Neuronal stem cell (in vitro differentiated cells): ENCODE results near the gene MRPL54. TPM values are rescaled to one million over a fixed set of nuclear protein-coding genes. Genes with fewer than 3 reads are reported as not detected.
A peak's percentile ranks its signal among the peaks of the same experiment; 100 is the strongest.

ENCODE experiments used
- DNase-seq: peaks from one replicate; pipeline ENCODE4 v3.0.0-alpha.2; 2013; ENCODE audit warnings: low spot score
- H2AFZ ChIP-seq: one replicate; pipeline ENCODE4 v1.6.1; 2013; ENCODE audit warnings: mild to moderate bottlenecking, low read length, inconsistent platforms
- H2AK5ac ChIP-seq: 2 replicates; pipeline ENCODE4 v1.6.1; 2013; ENCODE audit warnings: low read depth, mild to moderate bottlenecking, inconsistent platforms, low read length, moderate library complexity, mixed read lengths
- H2BK120ac ChIP-seq: 2 replicates; pipeline ENCODE4 v1.6.1; 2013; ENCODE audit warnings: low read depth, mild to moderate bottlenecking, inconsistent platforms, low read length, moderate library complexity, mixed read lengths
- H2BK12ac ChIP-seq: one replicate; pipeline ENCODE4 v1.6.1; 2013; ENCODE audit warnings: low read length, inconsistent platforms
- H2BK15ac ChIP-seq: 2 replicates; pipeline ENCODE4 v1.6.1; 2013; ENCODE audit warnings: mild to moderate bottlenecking, low read length, inconsistent platforms, mixed read lengths
- H2BK5ac ChIP-seq: one replicate; pipeline ENCODE4 v1.6.1; 2013; ENCODE audit warnings: inconsistent platforms, mild to moderate bottlenecking, low read length, moderate library complexity
- H3K14ac ChIP-seq: one replicate; pipeline ENCODE4 v1.6.1; 2013; ENCODE audit warnings: low read length, inconsistent platforms
- H3K18ac ChIP-seq: 2 replicates; pipeline ENCODE4 v1.6.1; 2013; ENCODE audit warnings: low read length, inconsistent platforms
- H3K23ac ChIP-seq: 2 replicates; pipeline ENCODE4 v1.6.1; 2013; ENCODE audit warnings: low read depth, mild to moderate bottlenecking, mixed read lengths, low read length, inconsistent platforms; ENCODE audit not compliant: poor library complexity
- H3K27ac ChIP-seq: replicated peaks from 3 replicates; pipeline ENCODE4 v1.5.1; 2013; ENCODE audit warnings: low read length, inconsistent platforms
- H3K27me3 ChIP-seq, 3 experiments: 2 replicates each; pipeline ENCODE4 v1.6.1; 2013; ENCODE audit warnings: low read length in 3 of 3, mild to moderate bottlenecking in 2 of 3, inconsistent platforms in 1 of 3, low read depth in 1 of 3, mixed read lengths in 1 of 3, moderate library complexity in 1 of 3; ENCODE audit not compliant: control insufficient read depth in 3 of 3, insufficient read depth in 3 of 3
- H3K36me3 ChIP-seq, 2 donors: replicated peaks in 1 of 2; 2 replicates each; pipeline ENCODE4 v1.6.1; 2013; ENCODE audit warnings: low read length in 2 of 2; ENCODE audit not compliant: control insufficient read depth in 2 of 2, insufficient read depth in 2 of 2
- H3K4ac ChIP-seq: 2 replicates; pipeline ENCODE4 v1.6.1; 2013; ENCODE audit warnings: inconsistent platforms, mild to moderate bottlenecking, low read length, moderate library complexity
- H3K4me1 ChIP-seq, 2 donors: 1 replicate in 1 of 2; 2 replicates in 1 of 2; pipeline ENCODE4 v1.6.1; 2013; ENCODE audit warnings: low read length in 2 of 2, low read depth in 1 of 2; ENCODE audit not compliant: control insufficient read depth in 2 of 2, insufficient read depth in 1 of 2
- H3K4me2 ChIP-seq: one replicate; pipeline ENCODE4 v1.6.1; 2013; ENCODE audit warnings: mild to moderate bottlenecking, low read length, inconsistent platforms; ENCODE audit not compliant: insufficient read depth, poor library complexity, severe bottlenecking
- H3K4me3 ChIP-seq, 2 donors: 2 replicates each; pipeline ENCODE4 v1.5.1; 2013; ENCODE audit warnings: low read length in 2 of 2, mild to moderate bottlenecking in 2 of 2, inconsistent platforms in 1 of 2, moderate library complexity in 1 of 2
- H3K79me1 ChIP-seq: one replicate; pipeline ENCODE4 v1.6.1; 2013; ENCODE audit warnings: low read depth, mild to moderate bottlenecking, inconsistent platforms, low read length, moderate library complexity
- H3K9ac ChIP-seq: one replicate; pipeline ENCODE4 v1.6.1; 2013; ENCODE audit warnings: mild to moderate bottlenecking, low read depth, low read length, inconsistent platforms; ENCODE audit not compliant: poor library complexity
- H3K9me3 ChIP-seq, 2 donors: replicated peaks in 1 of 2; 2 replicates each; pipeline versions ENCODE3 to v1.6.1; 2013; ENCODE audit warnings: low read length in 2 of 2, mild to moderate bottlenecking in 2 of 2, inconsistent platforms in 1 of 2, low read depth in 1 of 2, mixed read lengths in 1 of 2, moderate library complexity in 1 of 2; ENCODE audit not compliant: control insufficient read depth in 2 of 2, insufficient read depth in 1 of 2
- H4K8ac ChIP-seq: one replicate; pipeline ENCODE4 v1.6.1; 2013; ENCODE audit warnings: low read depth, mild to moderate bottlenecking, inconsistent platforms, low read length, moderate library complexity
- H4K91ac ChIP-seq: one replicate; pipeline ENCODE4 v1.6.1; 2013; ENCODE audit warnings: low read length, low read depth, mild to moderate bottlenecking, inconsistent platforms; ENCODE audit not compliant: poor library complexity
- WGBS, 2 donors: extraction: QIAGEN DNeasy Blood & Tissue Kit; methylation state at CpG; one replicate each; pipeline ENCODE4 v1.1.7; 2013; ENCODE audit warnings: missing lambda C conversion rate in 2 of 2, mixed read lengths in 1 of 2; ENCODE audit not compliant: insufficient read length in 2 of 2, insufficient replicate concordance in 1 of 2; ENCODE audit errors: extremely low coverage in 2 of 2; 5-methylcytosine and 5-hydroxymethylcytosine counted together
- polyA plus RNA-seq, 2 experiments: library from polyadenylated mRNA; stranded (reverse); fragments of 200-250 nt; gene quantifications; one replicate each; pipeline ENCODE4 v1.2.3, GENCODE V29; 2013

MRPL54 gene
- polyA plus RNA-seq (2013, experiment 1 of 2): 39.9 TPM
- polyA plus RNA-seq (2013, experiment 2 of 2): 40.6 TPM

DNA sequence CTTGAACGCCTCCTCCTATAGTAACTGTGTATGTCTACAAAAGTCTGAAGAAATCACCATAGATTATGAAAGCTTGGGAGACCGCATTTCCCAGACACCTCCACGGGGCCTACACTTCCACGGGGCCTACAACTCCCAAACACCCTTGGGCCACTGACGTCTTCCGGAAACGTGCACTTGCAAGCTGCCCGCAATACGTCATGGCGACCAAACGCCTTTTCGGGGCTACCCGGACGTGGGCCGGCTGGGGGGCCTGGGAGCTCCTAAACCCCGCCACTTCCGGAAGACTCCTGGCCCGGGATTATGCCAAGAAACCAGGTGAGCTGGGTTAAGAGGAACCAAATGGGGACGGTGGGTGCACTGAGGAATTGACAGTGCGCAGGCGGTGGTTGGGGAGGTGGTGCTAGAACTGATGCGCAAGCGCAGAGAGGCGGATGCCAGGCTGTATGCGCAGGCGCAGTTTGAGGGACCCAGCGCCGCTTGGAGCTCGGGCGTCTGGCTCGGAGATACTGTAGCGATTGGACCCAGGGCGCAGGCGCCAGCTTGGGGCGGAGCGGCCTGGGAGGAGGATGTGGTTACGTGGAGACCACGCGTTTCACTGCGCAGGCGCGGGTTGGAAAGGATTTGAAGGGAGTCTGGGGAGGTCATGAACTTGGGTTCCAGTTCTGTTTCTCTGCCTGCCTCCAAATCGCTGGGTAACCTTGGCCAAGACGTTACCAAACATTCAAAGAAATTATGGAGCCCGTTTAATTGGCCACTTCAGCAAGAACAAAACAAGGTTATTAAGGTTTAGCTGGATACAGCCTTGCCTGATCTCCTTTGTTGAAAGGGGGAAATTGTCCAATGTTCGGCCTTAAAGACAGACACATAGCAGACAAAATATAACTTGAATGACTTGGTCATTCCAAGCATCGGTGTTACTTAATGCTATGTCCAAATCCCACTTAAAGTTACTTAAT lies at the start of gene MRPL54:
Gene MRPL54 (plus strand): TSS at position 182 of the 959 bp plus-strand sequence. CDS start 19 bp downstream, at position 201.
- Histone ChIP-seq H3K23ac (peak within 1 kb of the TSS; percentile 90), H3K4me1 (peaks cover 0 to 4% of the 10 kb centered on the region in 2 donors), H3K18ac (peak within 1 kb of the TSS; percentile 96), H2BK120ac (no peak within 1 kb of the TSS), H2BK12ac (no peak within 1 kb of the TSS), H2AK5ac (no peak within 1 kb of the TSS), H3K4ac (no peak within 1 kb of the TSS), H3K4me2 (peak within 1 kb of the TSS; percentile 66), H3K9me3 (no peaks in the 10 kb centered on the region), H3K79me1 (peaks cover 4% of the 10 kb centered on the region), H3K9ac (peak within 1 kb of the TSS; percentile 84), H2AFZ (peak within 1 kb of the TSS; percentile 95), H4K91ac (no peak within 1 kb of the TSS), H2BK15ac (no peak within 1 kb of the TSS), H3K14ac (no peak within 1 kb of the TSS), H3K4me3 (peak within 1 kb of the TSS; percentile 81 to 95), H4K8ac (no peak within 1 kb of the TSS), H2BK5ac (peak within 1 kb of the TSS; percentile 70), H3K36me3 (peaks cover 11 to 41% of the 10 kb centered on the region in 2 donors), H3K27me3 (no peaks in the 10 kb centered on the region), H3K27ac (peak within 1 kb of the TSS; percentile 83)
- WGBS, 2 donors: no CpG with 5 or more reads among the region's 47 CpGs
- peak; percentile 100 for DNase-seq

DNA sequence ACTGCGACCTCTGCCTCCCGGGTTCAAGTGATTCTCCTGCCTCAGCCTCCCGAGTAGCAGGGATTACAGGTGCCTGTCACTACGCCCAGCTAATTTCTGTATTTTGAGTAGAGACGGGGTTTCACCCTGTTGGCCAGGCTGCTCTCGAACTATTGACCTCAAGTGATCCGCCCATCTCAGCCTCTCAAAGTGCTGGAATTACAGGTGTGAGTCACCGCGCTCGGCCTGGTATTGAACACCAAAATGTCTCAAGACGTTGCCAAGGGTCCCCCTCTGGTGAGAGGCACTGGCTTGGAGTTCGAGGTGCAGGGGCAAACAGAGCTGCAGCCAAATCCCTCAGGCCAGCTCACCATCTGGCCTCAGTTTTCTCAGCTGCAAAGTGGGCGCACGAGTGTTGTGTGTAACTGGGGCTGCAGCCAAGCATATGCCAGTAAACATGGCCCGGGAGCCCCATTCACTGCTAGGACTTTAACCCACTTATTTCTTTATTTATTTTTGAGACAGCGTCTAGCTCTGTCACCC lies 46.3 kb upstream of the MRPL54 start:
- Histone ChIP-seq H3K4me3 (no peak overlapping the region), H3K27ac (no peak overlapping the region), H3K27me3 (peaks cover 0 to 3% (median 0%) of the 10 kb centered on the region in 3 experiments), H3K14ac (no peak overlapping the region), H3K23ac (no peak overlapping the region), H3K36me3 (no peaks in the 10 kb centered on the region), H3K4me1 (no peaks in the 10 kb centered on the region), H2AFZ (no peak overlapping the region), H3K4me2 (no peak overlapping the region), H2BK12ac (no peak overlapping the region), H2AK5ac (peak overlapping the region; percentile 10), H3K18ac (no peak overlapping the region), H3K79me1 (no peaks in the 10 kb centered on the region), H4K91ac (no peak overlapping the region), H2BK120ac (no peak overlapping the region), H2BK15ac (peak overlapping the region; percentile 55), H3K9me3 (no peaks in the 10 kb centered on the region), H4K8ac (no peak overlapping the region), H3K9ac (no peak overlapping the region), H2BK5ac (no peak overlapping the region), H3K4ac (no peak overlapping the region)
- WGBS, 2 donors: no CpG with 5 or more reads among the region's 16 CpGs
- DNase-seq: no peak

- Histone ChIP-seq H3K18ac (no peak overlapping the region), H3K4me3 (no peak overlapping the region), H4K8ac (no peak overlapping the region), H2BK12ac (no peak overlapping the region), H3K9me3 (no peaks in the 10 kb centered on the region), H4K91ac (no peak overlapping the region), H3K4me1 (peaks cover 6 to 12% of the 10 kb centered on the region in 2 donors), H2AK5ac (no peak overlapping the region), H3K27me3 (peaks cover 0 to 21% (median 5%) of the 10 kb centered on the region in 3 experiments), H3K79me1 (no peaks in the 10 kb centered on the region), H2AFZ (no peak overlapping the region), H3K4ac (no peak overlapping the region), H2BK5ac (no peak overlapping the region), H3K4me2 (no peak overlapping the region), H3K36me3 (no peaks in the 10 kb centered on the region), H3K9ac (no peak overlapping the region), H2BK15ac (no peak overlapping the region), H2BK120ac (no peak overlapping the region), H3K27ac (no peak overlapping the region), H3K14ac (no peak overlapping the region), H3K23ac (no peak overlapping the region)
- no CpG with 5 or more reads among the region's 4 CpGs for WGBS, 2 donors
- no peak for DNase-seq
Measured at GRCh38 chr19:3719868-3720267, 42.6 kb upstream of the MRPL54 start.

DNA sequence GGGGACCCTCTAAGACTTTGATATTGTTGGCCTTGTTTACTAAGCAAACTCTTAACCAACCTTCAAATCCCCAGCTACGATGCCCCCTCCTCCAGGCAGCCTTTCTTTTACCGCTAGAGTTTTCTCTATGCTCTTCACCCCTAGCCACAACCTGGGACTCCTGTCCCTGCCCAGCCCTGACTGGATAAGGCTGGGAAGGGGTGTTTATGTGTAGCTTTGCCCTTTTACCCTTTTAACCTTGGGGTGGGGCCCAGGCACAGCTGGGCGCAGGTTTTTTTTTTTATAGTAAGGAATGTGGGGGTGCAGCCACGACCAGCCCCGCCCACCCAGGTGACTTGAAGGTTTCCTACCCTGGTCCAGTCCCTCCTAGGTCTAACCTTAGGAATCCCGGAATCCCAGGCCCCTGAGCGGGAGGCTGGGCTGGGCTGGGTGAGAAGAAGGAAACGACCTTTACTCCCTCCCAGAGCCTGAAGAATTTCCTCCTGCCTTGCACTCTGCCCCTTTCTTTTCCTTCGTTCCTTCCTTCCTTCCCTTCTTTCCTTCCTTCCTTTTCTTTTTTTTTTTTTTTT lies 42.0 kb upstream of the MRPL54 start:
- Histone ChIP-seq H3K4ac (no peak overlapping the region), H3K18ac (no peak overlapping the region), H3K36me3 (no peaks in the 10 kb centered on the region), H4K8ac (no peak overlapping the region), H3K23ac (no peak overlapping the region), H3K4me1 (peaks cover 6 to 12% of the 10 kb centered on the region in 2 donors), H3K4me3 (no peak overlapping the region), H2AK5ac (no peak overlapping the region), H3K14ac (no peak overlapping the region), H2BK12ac (no peak overlapping the region), H3K9ac (no peak overlapping the region), H3K4me2 (no peak overlapping the region), H3K27me3 (peaks cover 0 to 23% (median 5%) of the 10 kb centered on the region in 3 experiments), H3K79me1 (no peaks in the 10 kb centered on the region), H2AFZ (no peak overlapping the region), H2BK120ac (no peak overlapping the region), H3K9me3 (no peaks in the 10 kb centered on the region), H4K91ac (no peak overlapping the region), H2BK15ac (no peak overlapping the region), H3K27ac (no peak overlapping the region), H2BK5ac (no peak overlapping the region)
- DNase-seq: no peak
- WGBS, 2 donors: no CpG with 5 or more reads among the region's 9 CpGs
